ENCODE results near the gene PARM1. TPM values are rescaled to one million over a fixed set of nuclear protein-coding genes. Genes with fewer than 3 reads are reported as not detected.

PARM1 gene
- total and polyA plus RNA-seq, 2 experiments from 2014 or later = 4.9 to 10.4 TPM

GRCh38 chr4:75011131-75011795, 78.3 kb downstream of the PARM1 start (continued):
- TF ChIP-seq REST (IDR thresholded peaks at IDR 0.05; ENCODE audit: unreplicated experiment) = no peak

- ATAC-seq (no peak), DNase-seq (ENCODE audit: low spot score) (no peak)
- H3K4me1 Mint-ChIP-seq = no peaks in the 10 kb centered on the region
- Histone ChIP-seq H3K79me2 (replicated peaks; ENCODE audit: insufficient read depth) (no peaks in the 10 kb centered on the region), H3K4me2 (no peak overlapping the region), H4K20me1 (replicated peaks; ENCODE audit: insufficient read depth) (no peaks in the 10 kb centered on the region), H3K36me3 (ENCODE audit: insufficient read depth) (no peaks in the 10 kb centered on the region), H3K9me2 (ENCODE audit: insufficient read depth) (peaks cover 9% of the 10 kb centered on the region), H3K4me1 (ENCODE audit: insufficient read depth) (no peaks in the 10 kb centered on the region), H3K4me3 (no peak overlapping the region), H3K27me3 (ENCODE audit: insufficient read depth) (no peaks in the 10 kb centered on the region), H3F3A (replicated peaks; ENCODE audit: low read depth) (no peaks in the 10 kb centered on the region), H3K27ac (ENCODE audit: low read depth) (no peak overlapping the region), H2AFZ (no peak overlapping the region)
- peaks cover 2% of the 10 kb centered on the region for H3K27me3 Mint-ChIP-seq (ENCODE audit: insufficient read depth, low read depth, poor library complexity)
- no peak overlapping the region for H3K4me3 Mint-ChIP-seq
- TF ChIP-seq EZH2 (IDR thresholded peaks at IDR 0.05; ENCODE audit: low read depth, unreplicated experiment) = no peak
- no peak for TF ChIP-seq STAT1 (IDR thresholded peaks at IDR 0.05; ENCODE audit: unreplicated experiment)
- no peak for TF ChIP-seq CTCF (conservative IDR thresholded peaks at IDR 0.05; ENCODE audit: low read depth in 2 of 2)
- no peak for TF ChIP-seq NANOG (IDR thresholded peaks at IDR 0.05; ENCODE audit: borderline replicate concordance)
- TF ChIP-seq EZH2phosphoT487 (IDR thresholded peaks at IDR 0.05; ENCODE audit: unreplicated experiment) = no peak
- no peak for TF ChIP-seq CREB1 (CRISPR knock-in tag; IDR thresholded peaks at IDR 0.05; ENCODE audit: low read depth)
- TF ChIP-seq JUNB (IDR thresholded peaks at IDR 0.05; ENCODE audit: unreplicated experiment) = no peak
- peaks cover 8% of the 10 kb centered on the region for H3K36me3 Mint-ChIP-seq (ENCODE audit: low read depth)
- no peaks in the 10 kb centered on the region for H3K9me3 Mint-ChIP-seq
- no peak overlapping the region for H3K27ac Mint-ChIP-seq
Measured at GRCh38 chr4:75015627-75016026, 82.7 kb downstream of the PARM1 start.

GRCh38 chr4:75016472-75016871, 83.6 kb downstream of the PARM1 start:
- H3K27me3 Mint-ChIP-seq (ENCODE audit: insufficient read depth, low read depth, poor library complexity) = peaks cover 6% of the 10 kb centered on the region
- peaks cover 9% of the 10 kb centered on the region for H3K9me2 ChIP-seq (ENCODE audit: insufficient read depth)
- no peak overlapping the region for H3K4me2 ChIP-seq
- H3K27ac ChIP-seq (ENCODE audit: low read depth) = no peak overlapping the region
- DNase-seq (ENCODE audit: low spot score) = no peak
- H2AFZ ChIP-seq = no peak overlapping the region
- H3K4me1 ChIP-seq (ENCODE audit: insufficient read depth) = no peaks in the 10 kb centered on the region
- no peak overlapping the region for H3K4me3 Mint-ChIP-seq
- H4K20me1 ChIP-seq (replicated peaks; ENCODE audit: insufficient read depth) = no peaks in the 10 kb centered on the region
- H3K36me3 ChIP-seq (ENCODE audit: insufficient read depth) = no peaks in the 10 kb centered on the region
- H3K4me1 Mint-ChIP-seq = no peaks in the 10 kb centered on the region
- no peak overlapping the region for H3K27ac Mint-ChIP-seq
- H3F3A ChIP-seq (replicated peaks; ENCODE audit: low read depth) = no peaks in the 10 kb centered on the region
- no peaks in the 10 kb centered on the region for H3K79me2 ChIP-seq (replicated peaks; ENCODE audit: insufficient read depth)
- peaks cover 8% of the 10 kb centered on the region for H3K36me3 Mint-ChIP-seq (ENCODE audit: low read depth)
- no peak overlapping the region for H3K4me3 ChIP-seq
- H3K9me3 Mint-ChIP-seq = no peaks in the 10 kb centered on the region
- no peak for ATAC-seq
- no peaks in the 10 kb centered on the region for H3K27me3 ChIP-seq (ENCODE audit: insufficient read depth)
- TF ChIP-seq EZH2 (IDR thresholded peaks at IDR 0.05; ENCODE audit: low read depth, unreplicated experiment) (no peak), ZNF114 (CRISPR knock-in tag; IDR thresholded peaks at IDR 0.05) (no peak), POLR2AphosphoS5 (IDR thresholded peaks at IDR 0.05; ENCODE audit: low read depth) (no peak), REST (IDR thresholded peaks at IDR 0.05; ENCODE audit: unreplicated experiment) (no peak), NANOG (IDR thresholded peaks at IDR 0.05; ENCODE audit: borderline replicate concordance) (no peak), STAT1 (IDR thresholded peaks at IDR 0.05; ENCODE audit: unreplicated experiment) (no peak), CTCF (conservative IDR thresholded peaks at IDR 0.05; ENCODE audit: low read depth in 2 of 2) (no peak)
